Common myeloid progenitor, CD34-positive (primary cell): ENCODE results near the gene CHMP1B.

Source experiments
- CTCF ChIA-PET: fragments of 350-600 bp; sonication (Branson Sonifier 250); formaldehyde crosslinking; loops from one replicate; lab custom pipeline; 2021; ENCODE audit warnings: antibody characterized with exemption; lab: Charles Lee
- POLR2A ChIA-PET: fragments of 350-600 bp; sonication (Branson Sonifier 250); formaldehyde crosslinking; loops from one replicate; lab custom pipeline; 2021; ENCODE audit warnings: antibody characterized with exemption; lab: Charles Lee
- DNase-seq, 3 donors: peaks; one replicate each; pipeline versions ENCODE4 v3.0.0 to v3.0.0-alpha.2; 2013
- H3K27ac ChIP-seq, 2 experiments: 1 replicate in 1 of 2; 2 replicates in 1 of 2; pipeline ENCODE4 v1.7.0; 2013; ENCODE audit warnings: inconsistent platforms in 2 of 2, low read length in 2 of 2, mild to moderate bottlenecking in 2 of 2, low read depth in 1 of 2, moderate library complexity in 1 of 2; ENCODE audit not compliant: severe bottlenecking in 2 of 2, insufficient read depth in 1 of 2, poor library complexity in 1 of 2
- H3K27me3 ChIP-seq, 5 experiments: replicated peaks in 2 of 5; 1 replicate in 3 of 5; 2 replicates in 2 of 5; pipeline versions ENCODE4 v1.6.1 to v1.7.0; 2013; ENCODE audit warnings: low read length in 4 of 5, mild to moderate bottlenecking in 2 of 5, moderate library complexity in 2 of 5, inconsistent platforms in 1 of 5; ENCODE audit not compliant: insufficient read depth in 5 of 5, control insufficient read depth in 4 of 5
- H3K36me3 ChIP-seq, 4 experiments: 1 replicate in 2 of 4; 2 replicates in 2 of 4; pipeline versions ENCODE4 v1.6.1 to v1.7.0; 2013; ENCODE audit warnings: low read length in 3 of 4, control low read depth in 1 of 4, mild to moderate bottlenecking in 1 of 4; ENCODE audit not compliant: control insufficient read depth in 4 of 4, insufficient read depth in 4 of 4
- H3K4me1 ChIP-seq, 4 experiments: 1 replicate in 3 of 4; 2 replicates in 1 of 4; pipeline versions ENCODE4 v1.6.1 to v1.7.1; 2013; ENCODE audit warnings: low read length in 3 of 4, mild to moderate bottlenecking in 3 of 4, control low read depth in 1 of 4, inconsistent platforms in 1 of 4, moderate library complexity in 1 of 4; ENCODE audit not compliant: control insufficient read depth in 4 of 4, insufficient read depth in 4 of 4; ENCODE audit errors: control extremely low read depth in 1 of 4
- H3K4me3 ChIP-seq, 7 experiments: 1 replicate in 4 of 7; 2 replicates in 3 of 7; pipeline versions ENCODE4 v1.5.1 to v1.7.0; 2013; ENCODE audit warnings: mild to moderate bottlenecking in 7 of 7, low read length in 6 of 7, moderate library complexity in 6 of 7, inconsistent platforms in 2 of 7, low read depth in 2 of 7, control low read depth in 1 of 7; ENCODE audit not compliant: insufficient read depth in 4 of 7, control insufficient read depth in 1 of 7; ENCODE audit errors: extremely low read depth in 1 of 7
- H3K9me3 ChIP-seq, 5 experiments: 1 replicate in 4 of 5; 2 replicates in 1 of 5; pipeline versions ENCODE4 v1.6.1 to v1.7.1; 2013; ENCODE audit warnings: low read length in 4 of 5, mild to moderate bottlenecking in 2 of 5, inconsistent platforms in 1 of 5, low read depth in 1 of 5, moderate library complexity in 1 of 5; ENCODE audit not compliant: control insufficient read depth in 4 of 5, insufficient read depth in 2 of 5; ENCODE audit errors: control extremely low read depth in 1 of 5
- whole genome bisulfite sequencing: methylation state at CpG from one replicate; pipeline ENCODE4 v1.1.5; 2013; ENCODE audit not compliant: insufficient coverage; 5-methylcytosine and 5-hydroxymethylcytosine counted together

The CHMP1B gene

DNA sequence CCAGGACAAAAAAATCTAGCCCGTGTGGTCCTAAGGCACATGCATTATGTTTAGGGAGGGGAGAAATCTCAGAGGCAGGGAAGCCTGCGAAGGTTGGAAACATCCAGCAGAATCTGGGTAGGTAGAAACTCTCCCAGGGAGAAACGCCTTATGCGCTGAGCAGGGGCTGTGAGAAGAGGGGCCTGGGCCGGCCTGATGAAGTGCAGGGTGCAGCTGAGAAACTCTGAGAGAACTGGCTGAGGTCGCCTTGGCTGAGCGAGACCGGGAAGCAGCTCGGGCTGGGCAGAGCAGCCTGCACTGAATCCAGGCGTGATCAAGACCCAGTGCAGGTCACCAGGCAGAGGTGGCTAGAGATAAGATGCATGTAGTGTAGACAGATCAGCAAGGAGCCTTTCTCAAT is 15.1 kb downstream of the CHMP1B start:
- no peaks in the 10 kb centered on the region for H3K36me3 ChIP-seq
- DNase-seq, result no peak
- peaks cover 0 to 2% (median 0%) of the 10 kb centered on the region in 4 experiments for H3K4me1 ChIP-seq
- CTCF ChIA-PET, result interaction anchor here (0.9 kb wide), 1 partner anchor 12 kb away, joined by 4 read pairs; no protein-coding TSS in a partner anchor
- H3K9me3 ChIP-seq, result no peaks in the 10 kb centered on the region
- peaks cover 0 to 18% (median 2%) of the 10 kb centered on the region in 5 experiments for H3K27me3 ChIP-seq
- POLR2A ChIA-PET, result no interaction called here
- WGBS, result 86% methylated on average over 9 of the region's 10 CpGs
- H3K27ac ChIP-seq, result no peak overlapping the region
- no peak overlapping the region for H3K4me3 ChIP-seq

DNA sequence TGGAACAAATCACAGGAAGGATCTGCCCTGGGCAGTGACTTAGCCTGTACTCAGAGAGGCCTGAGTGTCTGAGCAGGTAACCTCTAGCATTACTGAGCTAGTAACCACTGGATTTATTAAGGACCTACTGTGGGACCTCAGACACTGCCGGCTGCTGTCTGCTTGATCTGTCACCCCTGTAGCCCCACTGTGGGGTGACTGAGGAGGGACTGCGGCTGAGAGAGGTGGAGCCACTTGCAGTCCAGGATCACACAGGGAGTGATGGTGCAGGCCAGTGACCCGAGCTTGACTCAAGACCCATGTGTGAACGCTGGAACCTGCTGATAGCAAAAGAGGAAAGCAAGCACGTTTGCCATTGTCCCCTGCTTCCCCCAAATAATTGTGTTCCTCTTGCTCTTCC is 15.6 kb downstream of the CHMP1B start:
- Histone ChIP-seq H3K36me3 (no peaks in the 10 kb centered on the region), H3K4me3 (no peak overlapping the region), H3K9me3 (no peaks in the 10 kb centered on the region), H3K4me1 (peaks cover 0 to 2% (median 0%) of the 10 kb centered on the region in 4 experiments), H3K27me3 (peaks cover 0 to 13% (median under 1%) of the 10 kb centered on the region in 5 experiments), H3K27ac (no peak overlapping the region)
- WGBS, result 71% methylated on average over 5 of the region's 5 CpGs
- no peak for DNase-seq
- CTCF ChIA-PET, result interaction anchor here (0.9 kb wide), 1 partner anchor 13 kb away, joined by 4 read pairs; no protein-coding TSS in a partner anchor
- POLR2A ChIA-PET, result no interaction called here

DNA sequence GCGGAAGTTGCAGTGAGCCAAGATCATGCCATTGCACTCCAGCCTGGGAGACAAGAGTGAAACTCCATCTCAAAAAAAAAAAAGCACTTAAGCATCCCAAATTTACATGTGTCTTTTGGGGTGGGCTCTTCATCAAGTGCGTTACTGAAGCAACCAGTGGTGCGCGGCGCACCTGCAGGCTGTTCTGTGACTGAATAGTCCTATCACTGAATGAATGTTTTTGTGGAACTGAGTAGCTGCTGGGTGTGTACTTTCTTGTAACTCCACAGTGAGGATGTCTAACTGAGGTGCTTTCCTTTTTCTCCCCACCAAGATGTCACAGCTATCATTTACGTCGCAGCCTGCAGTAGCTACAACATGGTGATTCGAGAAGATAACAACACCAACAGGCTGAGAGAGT is 17.0 kb downstream of the CHMP1B start:
- POLR2A ChIA-PET, result no interaction called here
- no peaks in the 10 kb centered on the region for H3K36me3 ChIP-seq

GRCh38 chr18:11871501-11871900 is 20.3 kb downstream of the CHMP1B start:
- no peak overlapping the region for H3K4me3 ChIP-seq
- H3K27me3 ChIP-seq, result peaks cover 0 to 2% (median 0%) of the 10 kb centered on the region in 5 experiments
- no peaks in the 10 kb centered on the region for H3K4me1 ChIP-seq
- CTCF ChIA-PET, result interaction anchor here (1.3 to 3.4 kb wide), 4 partner anchors 125 to 138 kb away, joined by 3 to 11 read pairs (median 5); no protein-coding TSS in a partner anchor
- no peak overlapping the region for H3K27ac ChIP-seq
- 81% methylated on average over 3 of the region's 5 CpGs for WGBS
- POLR2A ChIA-PET, result no interaction called here
- no peak for DNase-seq
- no peaks in the 10 kb centered on the region for H3K9me3 ChIP-seq
- H3K36me3 ChIP-seq, result no peaks in the 10 kb centered on the region

More for the DNA sequence above, 17.0 kb downstream of the CHMP1B start:
- no peak overlapping the region for H3K4me3 ChIP-seq
- CTCF ChIA-PET, result interaction anchor here (1.0 kb wide), 1 partner anchor 70 kb away, joined by 3 read pairs; no protein-coding TSS in a partner anchor
- peaks cover 0 to 2% (median 0%) of the 10 kb centered on the region in 4 experiments for H3K4me1 ChIP-seq
- DNase-seq, result no peak
- H3K27me3 ChIP-seq, result peaks cover 0 to 10% (median 0%) of the 10 kb centered on the region in 5 experiments
- no peak overlapping the region for H3K27ac ChIP-seq
- WGBS, result 99% methylated on average over 7 of the region's 8 CpGs
- no peaks in the 10 kb centered on the region for H3K9me3 ChIP-seq

DNA sequence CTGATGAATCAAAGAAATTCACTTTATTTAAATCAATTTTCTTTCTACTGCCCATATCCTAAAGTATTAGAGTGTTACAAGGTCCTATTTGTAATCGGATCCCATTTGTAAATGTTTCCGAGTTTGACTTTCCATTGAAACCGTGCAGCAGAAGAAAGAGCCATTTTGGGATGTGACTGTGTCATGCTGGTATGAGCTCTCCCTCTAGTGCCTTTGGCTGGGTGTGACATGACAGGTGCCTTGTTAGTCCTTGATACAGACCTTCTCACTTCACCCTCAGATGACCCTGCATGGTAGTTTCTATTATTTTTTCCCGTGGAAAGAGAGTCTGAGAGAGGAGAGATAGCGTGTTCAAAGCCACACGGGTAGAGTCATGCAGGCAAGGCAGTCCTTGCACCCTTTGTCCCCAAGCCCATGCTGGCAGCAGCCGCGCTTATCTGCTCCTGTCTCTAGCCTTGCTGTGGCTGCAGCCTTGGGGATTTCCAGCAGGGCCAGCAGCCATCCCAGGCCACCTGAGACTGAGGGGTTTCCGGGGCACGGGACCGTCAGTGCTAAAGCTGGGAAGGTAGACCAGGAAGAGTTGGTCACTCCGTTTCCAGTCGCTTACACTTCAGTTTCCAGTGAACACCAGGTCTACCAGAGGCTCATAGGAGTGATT is 21.4 kb downstream of the CHMP1B start:
- Histone ChIP-seq H3K4me3 (no peak overlapping the region), H3K27ac (no peak overlapping the region), H3K4me1 (no peaks in the 10 kb centered on the region), H3K27me3 (peaks cover 0 to 2% (median 0%) of the 10 kb centered on the region in 5 experiments), H3K36me3 (no peaks in the 10 kb centered on the region), H3K9me3 (no peaks in the 10 kb centered on the region)
- POLR2A ChIA-PET, result no interaction called here
- DNase-seq, result peak; percentile 34 to 48 (median 45)
- CTCF ChIA-PET, result interaction anchor here (0.6 to 3.4 kb wide), 4 partner anchors 17 to 891 kb away, joined by 3 to 11 read pairs (median 3); no protein-coding TSS in a partner anchor
- 79% methylated on average over 12 of the region's 13 CpGs for WGBS

- no peak for DNase-seq
- ChIA-PET CTCF (interaction anchor here (0.8 to 3.4 kb wide), 3 partner anchors 18 to 137 kb away, joined by 3 to 11 read pairs (median 3); no protein-coding TSS in a partner anchor), POLR2A (no interaction called here)
- Histone ChIP-seq H3K36me3 (no peaks in the 10 kb centered on the region), H3K4me1 (no peaks in the 10 kb centered on the region), H3K4me3 (no peak overlapping the region), H3K9me3 (no peaks in the 10 kb centered on the region), H3K27me3 (peaks cover 0 to 2% (median 0%) of the 10 kb centered on the region in 5 experiments), H3K27ac (no peak overlapping the region)
- 85% methylated on average over 14 of the region's 15 CpGs for WGBS
Measured at GRCh38 chr18:11873670-11874340, 22.6 kb downstream of the CHMP1B start.
